KOPT-K1 (cell line): ENCODE data around the gene ARL15.

Experiments
- H3K27ac ChIP-seq: fragments of 200-600 bp; sonication (generic); 2 replicates; pipeline ENCODE4 v1.5.1; 2016; ENCODE audit warnings: antibody characterized with exemption, mild to moderate bottlenecking, low read depth, low read length; ENCODE audit not compliant: poor library complexity, severe bottlenecking
- H3K36me3 ChIP-seq: fragments of 200-600 bp; sonication (generic); 2 replicates; pipeline ENCODE4 v1.5.1; 2017; ENCODE audit warnings: antibody characterized with exemption, mild to moderate bottlenecking, low read length, moderate library complexity; ENCODE audit not compliant: insufficient read depth
- H3K9me3 ChIP-seq: fragments of 200-600 bp; sonication (generic); 2 replicates; pipeline ENCODE4 v1.5.1; 2017; ENCODE audit warnings: antibody characterized with exemption, low read length, mild to moderate bottlenecking; ENCODE audit not compliant: insufficient read depth, poor library complexity, severe bottlenecking

ARL15 gene

DNA sequence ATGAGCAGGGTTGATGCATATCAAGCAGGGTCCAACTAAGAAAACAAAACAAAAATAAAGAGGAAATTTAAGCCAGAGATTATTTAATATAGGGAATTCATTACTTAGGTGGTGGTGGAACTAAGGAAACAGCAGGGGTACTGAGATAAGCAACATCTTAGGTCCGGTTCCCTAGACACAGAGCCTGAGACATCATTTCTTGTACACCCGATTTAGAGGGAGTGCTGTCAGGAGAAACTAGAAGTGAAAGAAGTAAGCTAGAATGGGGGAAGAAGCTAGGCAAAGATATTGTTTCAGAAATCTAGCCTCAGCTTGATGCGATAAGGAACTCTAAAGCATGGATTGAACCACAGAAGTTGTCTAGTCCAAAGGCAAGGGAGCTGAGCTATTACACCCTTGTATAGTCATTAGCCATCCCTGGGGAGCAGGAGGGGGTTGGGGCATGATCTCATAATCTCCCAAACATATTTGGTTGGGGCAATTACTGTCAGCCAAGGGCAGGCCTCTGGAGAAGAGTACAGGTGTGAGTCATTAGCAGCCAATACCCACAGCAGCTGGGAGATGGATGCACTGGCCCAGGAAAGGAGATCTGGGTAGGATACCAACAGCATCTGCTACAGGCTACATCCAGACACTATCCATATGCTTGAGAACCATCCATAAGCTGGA is 194.5 kb downstream of the ARL15 start:
- Histone ChIP-seq H3K27ac (no peak overlapping the region), H3K36me3 (no peaks in the 10 kb centered on the region), H3K9me3 (no peaks in the 10 kb centered on the region)

GRCh38 chr5:54113060-54113459 is 197.3 kb downstream of the ARL15 start:
- Histone ChIP-seq H3K27ac (no peak overlapping the region), H3K9me3 (no peaks in the 10 kb centered on the region), H3K36me3 (no peaks in the 10 kb centered on the region)

DNA sequence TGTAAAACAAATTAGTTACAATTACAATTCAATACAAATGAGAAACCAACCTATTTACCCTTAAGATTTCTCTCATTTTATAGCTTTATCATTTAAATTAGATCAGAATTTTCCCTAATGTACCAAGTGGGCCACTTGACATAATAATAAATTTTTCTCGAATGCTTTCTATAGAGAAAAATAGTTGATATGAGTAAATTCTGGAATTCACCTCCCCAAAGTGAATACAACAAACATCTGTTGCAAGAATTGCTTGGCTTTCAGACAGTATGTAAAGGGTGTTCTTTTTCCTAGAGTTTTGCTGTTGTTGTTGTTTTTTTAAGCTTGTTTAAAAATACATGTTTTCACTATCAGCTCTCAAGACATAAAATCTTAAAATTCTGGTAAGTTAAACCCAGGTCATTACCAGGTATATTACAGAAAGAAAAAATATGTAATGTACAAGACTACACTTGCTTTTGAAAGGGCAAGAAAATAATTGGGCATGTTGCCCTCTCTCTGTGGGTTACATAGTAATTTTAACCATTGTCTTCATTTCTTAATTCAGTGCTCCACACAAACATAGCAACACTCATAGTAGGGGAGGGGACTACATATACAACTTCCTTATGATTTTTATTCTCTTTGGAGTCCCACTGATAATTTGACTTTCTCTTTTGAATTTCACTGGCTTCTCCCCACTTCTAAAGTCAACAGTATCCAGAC is 200.6 kb downstream of the ARL15 start:
- Histone ChIP-seq H3K36me3 (no peaks in the 10 kb centered on the region), H3K27ac (no peak overlapping the region), H3K9me3 (no peaks in the 10 kb centered on the region)

GRCh38 chr5:54108136-54108535 is 202.2 kb downstream of the ARL15 start:
- Histone ChIP-seq H3K9me3 (no peaks in the 10 kb centered on the region), H3K36me3 (no peaks in the 10 kb centered on the region), H3K27ac (no peak overlapping the region)

DNA sequence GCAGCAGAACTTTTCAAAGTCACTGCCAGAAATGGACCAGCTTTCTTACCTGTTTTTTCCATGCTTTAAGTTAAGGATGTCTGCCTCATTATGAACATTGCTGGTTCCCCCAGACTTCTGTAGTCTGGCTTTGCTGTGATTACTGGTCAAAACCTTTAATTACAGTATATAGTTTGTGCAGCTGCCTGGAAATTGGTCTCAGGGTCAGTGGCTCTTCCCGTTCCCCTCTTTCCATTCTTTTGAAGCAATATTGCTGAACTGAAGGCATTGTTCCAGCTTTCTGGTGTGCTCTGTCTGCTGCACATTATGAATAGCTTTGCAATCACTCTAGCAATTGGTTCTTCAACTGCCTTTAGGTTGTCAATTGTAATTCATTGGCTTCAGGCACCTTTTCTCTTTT is 206.5 kb downstream of the ARL15 start:
- Histone ChIP-seq H3K36me3 (no peaks in the 10 kb centered on the region), H3K9me3 (no peaks in the 10 kb centered on the region), H3K27ac (no peak overlapping the region)

DNA sequence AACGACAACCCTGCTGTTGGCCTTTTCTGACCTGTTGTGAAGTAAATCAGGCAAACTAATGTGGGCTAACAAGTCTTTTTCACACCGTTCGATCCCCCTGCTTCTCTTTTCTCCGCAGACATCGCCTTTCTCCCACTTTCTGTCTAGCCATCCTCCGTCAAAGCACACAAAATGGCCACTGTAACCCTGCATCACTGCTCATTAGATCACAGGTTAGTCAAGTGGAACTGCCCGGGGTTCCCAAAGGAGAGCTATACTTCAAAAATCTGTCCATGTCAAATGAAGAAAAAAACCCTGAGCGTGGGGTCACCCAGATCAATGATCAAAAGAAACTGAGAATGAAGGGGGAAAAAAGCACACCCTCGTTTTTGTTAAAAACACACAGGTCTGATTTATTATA is 212.1 kb downstream of the ARL15 start:
- Histone ChIP-seq H3K9me3 (no peaks in the 10 kb centered on the region), H3K27ac (no peak overlapping the region), H3K36me3 (no peaks in the 10 kb centered on the region)

DNA sequence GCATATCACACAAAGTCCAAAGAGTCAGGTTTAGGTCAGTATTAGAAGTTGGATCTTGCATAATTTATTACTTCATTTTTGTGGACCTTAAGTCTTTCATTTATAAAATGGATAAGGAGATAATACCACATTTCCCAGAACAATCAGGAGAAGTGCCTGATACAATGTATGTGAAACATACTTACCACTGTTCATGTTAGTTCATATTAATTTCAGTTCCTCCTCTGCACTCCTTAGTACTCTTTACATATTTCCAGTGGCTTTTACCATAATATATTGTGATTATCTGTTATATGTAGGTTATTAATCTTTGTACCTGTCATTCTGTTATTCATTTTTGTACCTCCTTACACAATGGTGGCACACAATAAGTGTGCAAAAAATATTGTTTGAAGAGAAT is 214.4 kb downstream of the ARL15 start:
- H3K36me3 ChIP-seq: no peaks in the 10 kb centered on the region
- no peaks in the 10 kb centered on the region for H3K9me3 ChIP-seq
- H3K27ac ChIP-seq: no peak overlapping the region

GRCh38 chr5:54094706-54095105 is 215.7 kb downstream of the ARL15 start:
- no peak overlapping the region for H3K27ac ChIP-seq
- no peaks in the 10 kb centered on the region for H3K36me3 ChIP-seq
- H3K9me3 ChIP-seq: no peaks in the 10 kb centered on the region

GRCh38 chr5:54093861-54094260 is 216.5 kb downstream of the ARL15 start:
- H3K36me3 ChIP-seq: no peaks in the 10 kb centered on the region
- H3K27ac ChIP-seq: no peak overlapping the region
- no peaks in the 10 kb centered on the region for H3K9me3 ChIP-seq

DNA sequence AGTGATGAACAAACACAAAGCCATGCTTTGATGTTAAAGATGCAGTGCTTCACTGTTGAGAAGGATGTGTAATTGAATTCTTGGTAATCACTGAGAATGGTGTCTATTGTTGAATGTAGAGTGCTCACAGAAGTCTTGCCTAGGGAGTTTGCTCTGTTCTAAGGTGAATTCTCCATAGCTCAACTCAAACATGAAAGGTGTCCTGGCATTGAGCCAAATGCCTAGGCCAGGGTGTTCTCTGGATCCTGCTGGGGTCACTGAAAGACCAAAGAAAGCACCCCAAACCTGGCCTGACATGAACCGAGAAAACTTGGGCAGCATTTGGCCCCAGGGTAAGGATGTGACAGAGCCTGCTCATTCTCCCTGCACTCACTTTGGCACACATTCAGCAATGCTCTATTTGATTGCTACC is 217.3 kb downstream of the ARL15 start:
- Histone ChIP-seq H3K36me3 (no peaks in the 10 kb centered on the region), H3K9me3 (no peaks in the 10 kb centered on the region), H3K27ac (no peak overlapping the region)

DNA sequence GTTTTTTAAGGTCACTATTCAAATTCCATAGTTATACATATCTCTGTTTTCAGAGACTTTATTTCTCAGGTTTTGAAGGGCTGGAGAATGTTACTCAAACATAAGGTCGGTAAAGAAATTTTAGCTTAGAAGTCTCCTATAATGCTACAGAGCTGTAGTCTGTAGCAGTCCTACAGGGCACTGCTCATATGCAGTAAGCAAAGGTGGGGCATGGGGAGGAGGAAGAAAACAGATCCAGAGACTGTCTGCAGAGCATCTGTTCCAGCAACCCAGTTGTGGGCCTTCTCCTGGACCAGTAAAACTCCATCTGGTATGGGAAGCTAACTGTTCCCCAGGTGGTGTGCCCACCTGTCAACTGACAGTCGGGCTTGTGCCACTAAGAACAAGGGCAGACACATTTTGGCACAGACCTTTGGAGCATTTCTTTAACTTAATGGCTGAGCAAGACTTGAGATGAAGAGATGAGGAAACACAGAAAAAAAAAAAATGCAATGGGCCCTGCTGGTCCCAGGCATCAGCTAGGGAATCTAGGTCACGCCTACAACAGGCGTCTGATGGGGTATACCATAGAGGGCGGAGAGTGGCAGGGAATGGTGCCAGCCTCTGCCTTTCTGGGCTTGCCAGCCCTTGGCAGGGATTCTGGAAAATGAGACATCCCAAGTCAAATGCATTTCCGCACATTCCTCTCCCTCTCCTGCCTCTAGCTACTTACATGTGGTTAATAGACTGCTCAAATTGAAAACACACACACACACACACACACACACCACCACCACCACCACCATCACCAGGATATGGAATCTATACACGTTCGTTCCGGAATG is 218.9 kb downstream of the ARL15 start:
- H3K27ac ChIP-seq: no peak overlapping the region

GRCh38 chr5:54090495-54091120 is 219.8 kb downstream of the ARL15 start:
- Histone ChIP-seq H3K36me3 (no peaks in the 10 kb centered on the region), H3K27ac (no peak overlapping the region)

More for the DNA sequence above, 218.9 kb downstream of the ARL15 start:
- Histone ChIP-seq H3K9me3 (no peaks in the 10 kb centered on the region), H3K36me3 (no peaks in the 10 kb centered on the region)

DNA sequence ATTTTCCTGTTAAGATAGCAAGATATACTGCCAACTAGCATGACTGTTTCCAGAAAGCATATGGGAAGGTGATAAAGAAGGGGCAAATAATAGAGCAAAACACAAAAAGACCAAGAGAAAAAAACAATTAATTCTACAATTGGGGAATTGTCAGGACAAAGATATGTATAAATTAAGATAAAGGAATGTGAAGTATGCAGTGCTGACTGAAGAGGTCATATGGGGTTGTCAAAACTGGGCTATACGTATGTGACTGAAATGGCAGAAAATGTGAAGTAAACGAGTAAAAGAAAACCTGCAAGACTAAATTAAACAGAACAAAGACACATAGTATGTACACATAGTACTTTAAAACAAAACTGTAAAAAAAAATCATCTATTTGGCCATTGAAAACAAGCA is 222.3 kb downstream of the ARL15 start:
- H3K36me3 ChIP-seq: no peaks in the 10 kb centered on the region
- H3K27ac ChIP-seq: no peak overlapping the region
- no peaks in the 10 kb centered on the region for H3K9me3 ChIP-seq

More at GRCh38 chr5:54090495-54091120, 219.8 kb downstream of the ARL15 start:
- H3K9me3 ChIP-seq: no peaks in the 10 kb centered on the region

- Histone ChIP-seq H3K36me3 (no peaks in the 10 kb centered on the region), H3K27ac (no peak overlapping the region), H3K9me3 (no peaks in the 10 kb centered on the region)
These were observed 222.9 kb downstream of the ARL15 start for GRCh38 chr5:54087436-54087835.

DNA sequence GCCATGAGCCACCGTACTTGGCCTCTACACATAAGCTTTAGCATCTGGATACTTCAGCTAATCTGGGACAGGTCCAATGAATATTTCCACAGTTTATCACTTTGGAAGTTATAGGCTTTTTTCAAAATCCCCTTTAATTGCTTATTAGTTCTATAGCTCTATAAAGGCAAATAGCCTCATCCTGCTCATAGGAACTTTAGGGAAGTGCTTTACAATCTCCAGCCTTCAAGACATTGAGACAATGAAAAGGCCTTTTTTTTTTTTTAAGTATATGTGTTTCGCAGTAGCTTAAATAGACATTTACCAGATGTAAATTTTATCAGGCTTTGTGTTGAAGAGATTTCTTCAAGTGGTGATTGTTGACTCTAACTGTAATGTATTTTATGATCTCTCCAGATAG is 224.2 kb downstream of the ARL15 start:
- no peak overlapping the region for H3K27ac ChIP-seq
- no peaks in the 10 kb centered on the region for H3K9me3 ChIP-seq
- no peaks in the 10 kb centered on the region for H3K36me3 ChIP-seq
